Activated CD4-positive, CD25-positive, alpha-beta regulatory T cell (primary cell): Measurements from ENCODE around the gene TMEM135.
A peak's percentile ranks its signal among the peaks of the same experiment; 100 is the strongest.
"Not testable (repeated sequence)": the region's sequence is repeated elsewhere in the genome, so short reads cannot be mapped to it uniquely, and the experiment has no call there.

ENCODE experiments used
- DNase-seq, 4 experiments: peaks; one replicate each; lab custom pipeline; 2025; lab: John Stamatoyannopoulos, UW

TMEM135 gene

GRCh38 chr11:87037450-87038234 lies at the start of gene TMEM135:
TSS of gene TMEM135 (plus strand) at chr11:87037934. CDS start at chr11:87038046, 112 bp downstream.
- DNase-seq, result peak; percentile 78 to 83 (median 81)

- no peak for DNase-seq
These were observed 49.3 kb upstream of the TMEM135 start for GRCh38 chr11:86988351-86988881.

- DNase-seq, result no peak
These were observed 47.7 kb upstream of the TMEM135 start for GRCh38 chr11:86990031-86990430.

GRCh38 chr11:86990515-86990914 lies 47.2 kb upstream of the TMEM135 start:
- DNase-seq, result no peak

GRCh38 chr11:86991341-86991740 lies 46.4 kb upstream of the TMEM135 start:
- no peak for DNase-seq

GRCh38 chr11:86992340-86992739 lies 45.4 kb upstream of the TMEM135 start:
- not testable (repeated sequence) for DNase-seq

- DNase-seq, result no peak
These were observed 44.7 kb upstream of the TMEM135 start for GRCh38 chr11:86993031-86993430.

GRCh38 chr11:86996953-86997570 lies 40.7 kb upstream of the TMEM135 start:
- DNase-seq, result no peak

GRCh38 chr11:86999388-86999787 lies 38.3 kb upstream of the TMEM135 start:
- no peak for DNase-seq

GRCh38 chr11:86999859-87000753 lies 37.6 kb upstream of the TMEM135 start:
- no peak for DNase-seq

- no peak for DNase-seq
These were observed 34.8 kb upstream of the TMEM135 start for GRCh38 chr11:87002918-87003317.

- DNase-seq, result not testable (repeated sequence)
These were observed 33.5 kb upstream of the TMEM135 start for GRCh38 chr11:87004281-87004680.

- DNase-seq, result no peak
These were observed 32.2 kb upstream of the TMEM135 start for GRCh38 chr11:87005569-87005921.

- DNase-seq, result no peak
These were observed 31.7 kb upstream of the TMEM135 start for GRCh38 chr11:87006035-87006434.

- DNase-seq, result no peak
These were observed 29.8 kb upstream of the TMEM135 start for GRCh38 chr11:87007963-87008362.

- DNase-seq, result no peak
These were observed 25.6 kb upstream of the TMEM135 start for GRCh38 chr11:87012089-87012488.

- no peak for DNase-seq
These were observed 25.1 kb upstream of the TMEM135 start for GRCh38 chr11:87012673-87013072.

GRCh38 chr11:87013912-87014825 lies 23.6 kb upstream of the TMEM135 start:
- no peak for DNase-seq

GRCh38 chr11:87015645-87016044 lies 22.1 kb upstream of the TMEM135 start:
- no peak for DNase-seq

- DNase-seq, result no peak
These were observed 18.0 kb upstream of the TMEM135 start for GRCh38 chr11:87019613-87020271.

GRCh38 chr11:87020336-87020735 lies 17.4 kb upstream of the TMEM135 start:
- no peak for DNase-seq
